T-helper 1 cell treated with Interleukin-12 subunit alpha and Interleukin-12 subunit beta and Interleukin-4 antibody, amounts not matched to agents 30 μg/mL and 1 μg/mL, for 36 hours (primary cell): ENCODE measurements around the gene NISCH.

Experiments
- H3K27ac Mint-ChIP-seq: one replicate; pipeline ENCODE4 v1.8.0; 2021; ENCODE audit warnings: mild to moderate bottlenecking, mixed read lengths
- H3K27me3 Mint-ChIP-seq: one replicate; pipeline ENCODE4 v1.8.0; 2021; ENCODE audit warnings: low read depth, mixed read lengths
- H3K36me3 Mint-ChIP-seq: one replicate; pipeline ENCODE4 v1.8.0; 2021; ENCODE audit warnings: low read depth, mixed read lengths
- H3K4me1 Mint-ChIP-seq: one replicate; pipeline ENCODE4 v1.8.0; 2021; ENCODE audit warnings: low read depth, mixed read lengths
- H3K4me3 Mint-ChIP-seq: one replicate; pipeline ENCODE4 v1.8.0; 2021; ENCODE audit warnings: mild to moderate bottlenecking, moderate library complexity, mixed read lengths
- H3K9me3 Mint-ChIP-seq: one replicate; pipeline ENCODE4 v1.8.0; 2021; ENCODE audit warnings: mixed read lengths

The NISCH gene

GRCh38 chr3:52514576-52514975, 59.2 kb downstream of the NISCH start:
- H3K4me1 Mint-ChIP-seq, result no peaks in the 10 kb centered on the region
- no peaks in the 10 kb centered on the region for H3K9me3 Mint-ChIP-seq
- H3K27me3 Mint-ChIP-seq, result no peaks in the 10 kb centered on the region
- H3K4me3 Mint-ChIP-seq, result no peak overlapping the region
- H3K36me3 Mint-ChIP-seq, result no peaks in the 10 kb centered on the region
- no peak overlapping the region for H3K27ac Mint-ChIP-seq

GRCh38 chr3:52515192-52515591, 59.8 kb downstream of the NISCH start:
- H3K27me3 Mint-ChIP-seq, result no peaks in the 10 kb centered on the region
- H3K36me3 Mint-ChIP-seq, result no peaks in the 10 kb centered on the region
- H3K9me3 Mint-ChIP-seq, result no peaks in the 10 kb centered on the region
- no peaks in the 10 kb centered on the region for H3K4me1 Mint-ChIP-seq
- no peak overlapping the region for H3K27ac Mint-ChIP-seq
- no peak overlapping the region for H3K4me3 Mint-ChIP-seq

- no peaks in the 10 kb centered on the region for H3K36me3 Mint-ChIP-seq
- H3K27ac Mint-ChIP-seq, result no peak overlapping the region
- H3K4me3 Mint-ChIP-seq, result no peak overlapping the region
- no peaks in the 10 kb centered on the region for H3K9me3 Mint-ChIP-seq
- no peaks in the 10 kb centered on the region for H3K4me1 Mint-ChIP-seq
- H3K27me3 Mint-ChIP-seq, result no peaks in the 10 kb centered on the region
These were observed 61.2 kb downstream of the NISCH start for GRCh38 chr3:52516509-52517195.

- no peak overlapping the region for H3K27ac Mint-ChIP-seq
- H3K9me3 Mint-ChIP-seq, result no peaks in the 10 kb centered on the region
- no peaks in the 10 kb centered on the region for H3K4me1 Mint-ChIP-seq
- H3K27me3 Mint-ChIP-seq, result no peaks in the 10 kb centered on the region
- no peaks in the 10 kb centered on the region for H3K36me3 Mint-ChIP-seq
- no peak overlapping the region for H3K4me3 Mint-ChIP-seq
These were observed 62.7 kb downstream of the NISCH start for GRCh38 chr3:52517796-52518722.

GRCh38 chr3:52518723-52519444, 63.5 kb downstream of the NISCH start:
- no peaks in the 10 kb centered on the region for H3K27me3 Mint-ChIP-seq
- H3K4me1 Mint-ChIP-seq, result no peaks in the 10 kb centered on the region
- H3K9me3 Mint-ChIP-seq, result no peaks in the 10 kb centered on the region
- H3K4me3 Mint-ChIP-seq, result no peak overlapping the region
- H3K36me3 Mint-ChIP-seq, result no peaks in the 10 kb centered on the region
- H3K27ac Mint-ChIP-seq, result no peak overlapping the region

GRCh38 chr3:52519445-52520140, 64.2 kb downstream of the NISCH start:
- H3K9me3 Mint-ChIP-seq, result no peaks in the 10 kb centered on the region
- no peaks in the 10 kb centered on the region for H3K27me3 Mint-ChIP-seq
- no peaks in the 10 kb centered on the region for H3K36me3 Mint-ChIP-seq
- H3K4me3 Mint-ChIP-seq, result no peak overlapping the region
- no peaks in the 10 kb centered on the region for H3K4me1 Mint-ChIP-seq
- H3K27ac Mint-ChIP-seq, result no peak overlapping the region

GRCh38 chr3:52520141-52520667, 64.8 kb downstream of the NISCH start:
- Mint-ChIP-seq H3K4me1 (no peaks in the 10 kb centered on the region), H3K9me3 (no peaks in the 10 kb centered on the region), H3K4me3 (no peak overlapping the region), H3K27me3 (no peaks in the 10 kb centered on the region), H3K36me3 (no peaks in the 10 kb centered on the region), H3K27ac (no peak overlapping the region)

- H3K4me1 Mint-ChIP-seq, result no peaks in the 10 kb centered on the region
- no peaks in the 10 kb centered on the region for H3K9me3 Mint-ChIP-seq
- H3K36me3 Mint-ChIP-seq, result no peaks in the 10 kb centered on the region
- no peak overlapping the region for H3K27ac Mint-ChIP-seq
- no peaks in the 10 kb centered on the region for H3K27me3 Mint-ChIP-seq
- H3K4me3 Mint-ChIP-seq, result no peak overlapping the region
These were observed 65.5 kb downstream of the NISCH start for GRCh38 chr3:52520716-52521487.

GRCh38 chr3:52521488-52521824, 66.1 kb downstream of the NISCH start:
- H3K27ac Mint-ChIP-seq, result no peak overlapping the region
- H3K27me3 Mint-ChIP-seq, result no peaks in the 10 kb centered on the region
- H3K9me3 Mint-ChIP-seq, result no peaks in the 10 kb centered on the region
- no peaks in the 10 kb centered on the region for H3K36me3 Mint-ChIP-seq
- no peaks in the 10 kb centered on the region for H3K4me1 Mint-ChIP-seq
- H3K4me3 Mint-ChIP-seq, result no peak overlapping the region

GRCh38 chr3:52521881-52522650, 66.7 kb downstream of the NISCH start:
- no peaks in the 10 kb centered on the region for H3K9me3 Mint-ChIP-seq
- no peak overlapping the region for H3K27ac Mint-ChIP-seq
- H3K36me3 Mint-ChIP-seq, result no peaks in the 10 kb centered on the region
- no peak overlapping the region for H3K4me3 Mint-ChIP-seq
- H3K27me3 Mint-ChIP-seq, result no peaks in the 10 kb centered on the region
- H3K4me1 Mint-ChIP-seq, result no peaks in the 10 kb centered on the region

GRCh38 chr3:52522651-52523251, 67.3 kb downstream of the NISCH start:
- Mint-ChIP-seq H3K27ac (no peak overlapping the region), H3K4me3 (no peak overlapping the region), H3K4me1 (no peaks in the 10 kb centered on the region), H3K36me3 (no peaks in the 10 kb centered on the region), H3K9me3 (no peaks in the 10 kb centered on the region), H3K27me3 (no peaks in the 10 kb centered on the region)

- Mint-ChIP-seq H3K36me3 (no peaks in the 10 kb centered on the region), H3K27ac (no peak overlapping the region), H3K4me1 (no peaks in the 10 kb centered on the region)
These were observed 68.2 kb downstream of the NISCH start for GRCh38 chr3:52523386-52524257.

More at GRCh38 chr3:52523386-52524257, 68.2 kb downstream of the NISCH start:
- Mint-ChIP-seq H3K9me3 (no peaks in the 10 kb centered on the region), H3K4me3 (no peak overlapping the region), H3K27me3 (no peaks in the 10 kb centered on the region)
